Central memory CD8-positive, alpha-beta T cell (primary cell): ENCODE measurements around the gene GALNT12.

Source experiments
- ATAC-seq: fragments of 150-1000 bp; cut with Tn5 transposase; replicated peaks from 2 replicates; pipeline ENCODE4 v1.10.0; 2022; ENCODE audit warnings: mild to moderate bottlenecking, moderate FRiP score, moderate number of reproducible peaks; ENCODE audit not compliant: poor library complexity, severe bottlenecking; ENCODE audit errors: extremely low read depth
- DNase-seq, 2 donors: peaks; one replicate each; pipeline ENCODE4 v3.0.0; 2021; ENCODE audit warnings: low spot score in 2 of 2
- H3K27ac Mint-ChIP-seq: one replicate; pipeline ENCODE4 v1.8.0; 2022; ENCODE audit warnings: low read depth, mild to moderate bottlenecking, moderate library complexity, mixed read lengths
- H3K27me3 Mint-ChIP-seq: one replicate; pipeline ENCODE4 v1.8.0; 2022; ENCODE audit warnings: mixed read lengths
- H3K36me3 Mint-ChIP-seq: one replicate; pipeline ENCODE4 v1.8.0; 2022; ENCODE audit warnings: mild to moderate bottlenecking, moderate library complexity, mixed read lengths; ENCODE audit not compliant: insufficient read depth
- H3K4me1 Mint-ChIP-seq: one replicate; pipeline ENCODE4 v1.8.0; 2022; ENCODE audit warnings: mixed read lengths
- H3K4me3 Mint-ChIP-seq: one replicate; pipeline ENCODE4 v1.8.0; 2022; ENCODE audit warnings: mild to moderate bottlenecking, moderate library complexity, mixed read lengths
- H3K9me3 Mint-ChIP-seq: one replicate; pipeline ENCODE4 v1.8.0; 2022; ENCODE audit warnings: mixed read lengths

GALNT12 gene

GRCh38 chr9:98851730-98852459 lies 44.4 kb downstream of the GALNT12 start:
- Mint-ChIP-seq H3K27me3 (peaks cover 33% of the 10 kb centered on the region), H3K36me3 (no peaks in the 10 kb centered on the region), H3K4me3 (no peak overlapping the region), H3K9me3 (peaks cover 6% of the 10 kb centered on the region), H3K4me1 (no peaks in the 10 kb centered on the region), H3K27ac (no peak overlapping the region)
- ATAC-seq (no peak), DNase-seq (no peak)

DNA sequence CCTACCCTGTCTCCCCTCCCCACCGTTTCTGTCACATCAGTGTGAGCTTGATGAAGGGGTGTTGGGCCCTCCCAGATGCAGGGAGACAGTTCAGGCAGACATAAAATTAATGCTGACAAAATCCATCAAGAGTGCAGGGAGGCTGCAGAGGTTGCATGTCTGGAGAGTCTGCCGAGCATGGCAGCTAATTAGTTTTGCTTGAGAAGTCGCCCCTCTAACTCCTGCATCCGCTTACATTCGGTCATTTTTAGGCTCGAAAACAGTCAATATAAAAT lies 44.9 kb downstream of the GALNT12 start:
- Mint-ChIP-seq H3K36me3 (no peaks in the 10 kb centered on the region), H3K9me3 (peaks cover 6% of the 10 kb centered on the region), H3K27ac (no peak overlapping the region), H3K4me1 (no peaks in the 10 kb centered on the region), H3K4me3 (no peak overlapping the region), H3K27me3 (peaks cover 36% of the 10 kb centered on the region)
- DNase-seq = no peak
- no peak for ATAC-seq

DNA sequence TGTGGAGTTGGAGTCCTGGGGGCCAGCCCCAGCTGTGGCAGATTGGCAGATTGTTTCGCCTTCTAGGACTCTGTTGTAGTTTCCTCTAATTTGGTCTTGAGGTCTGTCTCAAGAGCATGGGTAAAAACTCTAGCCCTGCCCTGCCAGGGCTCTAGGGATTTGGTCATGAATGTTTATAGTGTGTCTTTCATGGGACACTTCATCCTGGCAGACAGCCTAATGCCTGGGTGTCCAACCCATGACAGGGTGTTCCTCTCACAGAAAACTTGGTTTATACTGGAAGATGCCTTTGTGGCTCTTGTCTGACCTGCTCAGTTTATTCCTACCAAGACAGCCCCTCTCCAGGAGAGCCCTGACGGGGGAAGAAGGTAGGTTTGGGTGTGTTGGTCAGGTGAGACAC lies 45.5 kb downstream of the GALNT12 start:
- H3K4me3 Mint-ChIP-seq = no peak overlapping the region
- no peaks in the 10 kb centered on the region for H3K36me3 Mint-ChIP-seq
- no peak overlapping the region for H3K27ac Mint-ChIP-seq
- H3K27me3 Mint-ChIP-seq = peaks cover 42% of the 10 kb centered on the region
- no peak for DNase-seq
- peaks cover 6% of the 10 kb centered on the region for H3K9me3 Mint-ChIP-seq
- no peak for ATAC-seq
- no peaks in the 10 kb centered on the region for H3K4me1 Mint-ChIP-seq

DNA sequence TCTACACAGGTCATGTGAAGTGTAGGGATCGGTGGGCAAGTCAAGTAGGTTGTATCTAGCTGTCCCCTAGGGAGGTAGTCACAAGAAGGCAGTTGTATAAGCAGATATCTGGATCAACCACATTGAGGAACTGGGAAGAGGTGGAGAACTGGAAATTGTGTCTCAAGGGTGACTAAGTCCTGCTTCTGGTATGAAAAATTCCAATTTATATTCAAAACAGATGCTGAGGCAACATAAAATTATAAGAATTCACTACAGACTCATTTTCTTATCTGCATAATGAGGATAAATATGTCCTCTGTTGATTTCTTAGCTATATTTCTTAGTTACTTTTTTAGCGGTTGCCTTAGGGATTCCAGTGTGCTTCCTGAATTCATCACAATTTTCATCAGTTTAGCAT lies 46.8 kb downstream of the GALNT12 start:
- no peaks in the 10 kb centered on the region for H3K36me3 Mint-ChIP-seq
- DNase-seq (no peak), ATAC-seq (no peak)
- peaks cover 53% of the 10 kb centered on the region for H3K27me3 Mint-ChIP-seq
- H3K4me3 Mint-ChIP-seq = no peak overlapping the region
- H3K9me3 Mint-ChIP-seq = peaks cover 6% of the 10 kb centered on the region
- no peaks in the 10 kb centered on the region for H3K4me1 Mint-ChIP-seq
- no peak overlapping the region for H3K27ac Mint-ChIP-seq

DNA sequence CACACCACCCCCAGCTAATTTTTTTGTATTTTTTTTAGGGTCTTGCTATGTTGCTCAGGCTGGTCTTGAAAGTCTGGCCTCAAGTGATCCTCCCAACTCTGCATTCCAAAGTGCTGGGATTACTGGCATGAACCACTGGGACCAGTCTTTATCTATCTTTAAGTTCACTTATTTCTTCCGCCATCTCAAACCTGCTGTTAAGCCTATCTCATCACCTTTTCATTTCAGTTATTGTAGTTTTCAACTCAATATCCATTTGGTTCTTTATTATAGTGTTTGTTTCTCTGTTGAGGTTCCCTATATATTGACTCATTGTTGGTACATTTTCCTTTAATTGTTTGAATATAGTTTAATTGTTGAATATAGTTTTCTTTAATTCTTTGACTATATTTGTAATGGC lies 48.1 kb downstream of the GALNT12 start:
- Mint-ChIP-seq H3K36me3 (no peaks in the 10 kb centered on the region), H3K27me3 (peaks cover 66% of the 10 kb centered on the region), H3K4me3 (no peak overlapping the region), H3K9me3 (peaks cover 6% of the 10 kb centered on the region), H3K27ac (no peak overlapping the region), H3K4me1 (no peaks in the 10 kb centered on the region)
- ATAC-seq (no peak), DNase-seq (no peak)

DNA sequence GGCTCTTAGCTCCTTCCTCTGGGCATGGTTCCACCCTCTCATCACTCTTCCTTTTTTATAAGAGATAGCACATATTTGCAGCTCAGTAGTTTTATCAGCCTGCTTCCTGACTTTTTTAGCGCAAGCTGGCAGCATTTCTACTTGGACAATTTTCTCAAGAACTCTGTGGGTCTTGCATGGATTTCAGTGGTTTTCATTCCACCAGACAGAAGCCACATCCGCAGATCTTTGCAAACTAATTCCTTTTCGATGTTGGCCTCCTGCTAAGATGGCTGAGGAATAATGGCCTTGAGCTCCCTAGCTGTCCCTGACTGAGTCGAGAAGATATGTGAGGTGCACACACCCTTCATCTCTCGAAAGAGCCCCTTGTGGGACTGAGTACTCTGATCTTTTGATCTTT lies 49.5 kb downstream of the GALNT12 start:
- Mint-ChIP-seq H3K4me3 (no peak overlapping the region), H3K9me3 (peaks cover 6% of the 10 kb centered on the region), H3K27me3 (peaks cover 70% of the 10 kb centered on the region), H3K4me1 (no peaks in the 10 kb centered on the region), H3K36me3 (no peaks in the 10 kb centered on the region), H3K27ac (no peak overlapping the region)
- DNase-seq (no peak), ATAC-seq (no peak)

GRCh38 chr9:98859941-98860340 lies 52.5 kb downstream of the GALNT12 start:
- Mint-ChIP-seq H3K4me3 (no peak overlapping the region), H3K9me3 (peaks cover 6% of the 10 kb centered on the region), H3K36me3 (no peaks in the 10 kb centered on the region), H3K27ac (no peak overlapping the region), H3K4me1 (no peaks in the 10 kb centered on the region), H3K27me3 (peaks cover 81% of the 10 kb centered on the region)
- ATAC-seq (no peak), DNase-seq (no peak)

DNA sequence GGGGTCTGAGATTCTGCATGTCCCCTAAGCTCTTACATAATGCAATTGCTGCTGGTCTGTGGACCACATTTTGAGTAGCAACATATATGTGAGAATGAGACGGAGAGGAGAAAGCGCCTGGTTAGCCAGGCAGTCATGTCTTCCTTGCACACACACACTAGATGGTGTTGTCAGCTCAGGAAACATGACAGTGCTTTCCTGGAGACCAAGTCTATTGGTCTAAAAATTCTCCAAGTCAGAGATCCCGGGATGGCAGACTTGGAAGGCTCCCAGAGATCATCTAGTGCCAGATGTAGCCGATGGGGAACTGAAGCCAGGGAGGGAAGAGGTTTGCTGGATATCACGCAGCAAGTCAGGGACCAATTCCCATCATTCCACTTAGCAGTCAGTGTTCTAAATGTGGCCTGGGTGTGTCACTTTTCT lies 53.4 kb downstream of the GALNT12 start:
- H3K4me3 Mint-ChIP-seq = no peak overlapping the region
- H3K9me3 Mint-ChIP-seq = peaks cover under 1% of the 10 kb centered on the region
- ATAC-seq (no peak), DNase-seq (no peak)
- no peaks in the 10 kb centered on the region for H3K36me3 Mint-ChIP-seq
- H3K27me3 Mint-ChIP-seq = peaks cover 81% of the 10 kb centered on the region
- H3K27ac Mint-ChIP-seq = no peak overlapping the region
- no peaks in the 10 kb centered on the region for H3K4me1 Mint-ChIP-seq

- ATAC-seq = no peak
- Mint-ChIP-seq H3K9me3 (no peaks in the 10 kb centered on the region), H3K36me3 (no peaks in the 10 kb centered on the region), H3K4me3 (no peak overlapping the region), H3K4me1 (no peaks in the 10 kb centered on the region), H3K27me3 (peaks cover 80% of the 10 kb centered on the region), H3K27ac (no peak overlapping the region)
- DNase-seq = no peak
Observed at GRCh38 chr9:98861781-98862504, 54.5 kb downstream of the GALNT12 start.

DNA sequence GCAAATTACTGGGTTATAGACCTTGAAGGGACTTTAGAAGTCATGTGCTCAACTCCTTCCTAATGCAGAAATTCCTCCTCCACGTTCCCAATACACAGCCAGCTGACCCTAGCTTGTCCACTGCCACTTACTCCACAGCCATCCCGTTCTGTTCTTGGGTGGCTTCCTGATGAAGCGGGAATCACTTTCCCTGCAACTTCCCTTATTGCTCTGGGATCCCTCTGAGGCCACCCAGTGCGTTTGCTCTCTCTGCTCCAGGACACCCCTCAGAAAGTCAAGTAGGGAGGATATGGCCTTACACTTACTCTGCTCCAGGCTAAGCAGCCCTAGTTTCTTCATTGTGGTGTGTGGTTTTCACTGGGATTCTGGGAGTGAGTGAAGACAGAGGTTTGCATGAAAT lies 55.5 kb downstream of the GALNT12 start:
- ATAC-seq = no peak
- Mint-ChIP-seq H3K4me1 (no peaks in the 10 kb centered on the region), H3K36me3 (peaks cover 1% of the 10 kb centered on the region), H3K9me3 (no peaks in the 10 kb centered on the region), H3K27ac (no peak overlapping the region), H3K27me3 (peaks cover 81% of the 10 kb centered on the region), H3K4me3 (no peak overlapping the region)
- no peak for DNase-seq

DNA sequence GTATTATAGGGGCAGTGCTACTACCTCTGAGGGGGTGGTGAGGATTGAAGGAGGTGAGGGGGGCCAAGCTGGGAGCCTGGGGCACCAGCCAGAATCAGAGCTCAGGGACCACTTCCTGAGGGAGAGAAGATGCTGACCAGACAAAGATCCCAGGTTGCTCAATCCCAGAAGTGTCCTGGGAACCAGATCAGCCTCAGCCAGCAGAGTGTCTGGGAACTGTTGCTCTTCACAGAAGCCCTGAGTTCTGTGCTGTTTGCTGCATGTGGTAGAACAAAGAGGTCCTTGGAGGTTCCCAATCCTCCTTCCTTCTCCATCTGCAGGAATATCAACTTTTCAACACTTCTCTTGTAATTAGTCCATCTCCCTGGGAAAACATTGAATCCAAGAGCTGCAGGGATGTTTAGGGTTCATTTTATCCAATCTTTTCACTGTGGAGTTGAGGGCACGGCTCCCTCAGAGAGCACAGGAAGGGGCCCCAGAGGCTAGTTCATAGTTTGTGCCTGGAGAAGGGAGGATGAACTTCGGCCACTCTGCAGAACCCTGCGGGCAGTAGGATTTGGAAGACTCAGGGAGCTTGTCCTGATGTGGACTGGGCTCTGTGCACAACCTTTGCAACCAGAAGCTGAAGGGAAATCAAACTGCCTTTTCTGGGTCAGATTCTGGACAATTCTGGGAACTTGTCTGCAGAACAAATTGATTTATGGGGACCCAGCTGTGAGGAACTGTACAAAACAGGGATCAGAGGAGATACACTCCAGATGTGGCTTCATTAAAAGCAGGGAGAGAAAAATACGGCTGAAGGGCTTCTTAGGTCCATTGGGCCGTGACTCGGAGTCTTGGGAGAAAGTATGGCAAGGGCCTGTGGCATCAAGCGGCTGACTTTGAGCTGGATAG lies 57.1 kb downstream of the GALNT12 start:
- ATAC-seq (no peak), DNase-seq (no peak)
- H3K4me1 Mint-ChIP-seq = no peaks in the 10 kb centered on the region
- H3K9me3 Mint-ChIP-seq = no peaks in the 10 kb centered on the region
- no peak overlapping the region for H3K4me3 Mint-ChIP-seq
- no peak overlapping the region for H3K27ac Mint-ChIP-seq
- H3K27me3 Mint-ChIP-seq = peaks cover 67% of the 10 kb centered on the region
- H3K36me3 Mint-ChIP-seq = peaks cover 1% of the 10 kb centered on the region

GRCh38 chr9:98865284-98865875 lies 57.9 kb downstream of the GALNT12 start:
- H3K36me3 Mint-ChIP-seq = peaks cover 1% of the 10 kb centered on the region

More at GRCh38 chr9:98865284-98865875, 57.9 kb downstream of the GALNT12 start:
- no peak for DNase-seq
- H3K4me1 Mint-ChIP-seq = no peaks in the 10 kb centered on the region
- H3K27ac Mint-ChIP-seq = no peak overlapping the region
- H3K4me3 Mint-ChIP-seq = no peak overlapping the region
- ATAC-seq = no peak
- no peaks in the 10 kb centered on the region for H3K9me3 Mint-ChIP-seq
- H3K27me3 Mint-ChIP-seq = peaks cover 60% of the 10 kb centered on the region
